Uterus (tissue), 4 donors: ENCODE data around the gene RAB22A. TPM values are rescaled to one million over a fixed set of nuclear protein-coding genes. Genes with fewer than 3 reads are reported as not detected.
A peak's percentile ranks its signal among the peaks of the same experiment; 100 is the strongest.

Experiments
- DNase-seq, 2 donors: peaks; one replicate each; pipeline ENCODE4 v3.0.0-alpha.2; 2019 to 2020
- H3K27ac ChIP-seq, 2 donors: fragments of 200-600 bp; sonication (generic); 1 replicate in 1 of 2; 2 replicates in 1 of 2; pipeline ENCODE4 v1.5.1; 2016 to 2018
- H3K27me3 ChIP-seq, 2 donors: fragments of 200-600 bp; sonication (generic); one replicate each; pipeline ENCODE4 v1.5.1; 2018 to 2019; ENCODE audit warnings: control low read depth in 1 of 2
- H3K36me3 ChIP-seq, 2 donors: fragments of 200-600 bp; sonication (generic); one replicate each; pipeline ENCODE4 v1.5.1; 2019; ENCODE audit warnings: control low read depth in 1 of 2
- H3K4me1 ChIP-seq, 2 donors: fragments of 200-600 bp; sonication (generic); one replicate each; pipeline ENCODE4 v1.5.1; 2018 to 2019; ENCODE audit warnings: control low read depth in 1 of 2
- H3K4me3 ChIP-seq, 2 donors: fragments of 200-600 bp; sonication (generic); 1 replicate in 1 of 2; 2 replicates in 1 of 2; pipeline ENCODE4 v1.5.1; 2018 to 2019; ENCODE audit warnings: mild to moderate bottlenecking in 1 of 2
- H3K9me3 ChIP-seq, 2 donors: fragments of 200-600 bp; sonication (generic); one replicate each; pipeline ENCODE4 v1.5.1; 2019; ENCODE audit warnings: control low read depth in 1 of 2
- CTCF ChIP-seq, 4 experiments: fragments of 200-600 bp in 2 of 4; fragments of 450-650 bp in 2 of 4; sonication (generic) in 2 of 4; IDR thresholded peaks; one replicate each; pipeline ENCODE4 v1.5.1; 2016 to 2019; ENCODE audit warnings: antibody characterized with exemption in 4 of 4, mild to moderate bottlenecking in 2 of 4, moderate library complexity in 1 of 4
- POLR2A ChIP-seq, 2 donors: fragments of 450-650 bp; IDR thresholded peaks; one replicate each; pipeline ENCODE4 v1.6.1; 2016; ENCODE audit warnings: antibody characterized with exemption in 2 of 2, mild to moderate bottlenecking in 1 of 2, moderate library complexity in 1 of 2
- intact Hi-C: fragments of 100-400 bp; cut with DNase I; formaldehyde crosslinking; loops from one replicate; pipeline ENCODE4 v1.15.1; 2023; ENCODE audit warnings: low total_unique reads
- total RNA-seq, 4 donors: library from RNA; depleted of rRNA in 3 of 4; stranded (reverse); fragments of >200 nt in 3 of 4; gene quantifications; one replicate each; pipeline versions ENCODE4 v1.1.0 to v1.2.4, GENCODE V29; 2014 to 2023
- donor health status: DM: yes; HTN: yes; CAD: no.

RAB22A gene
- total RNA-seq, 4 donors from 2014 or later: 9.5 to 29.7 (median 23.3) TPM

- intact Hi-C loops: no loop called here
- no peaks in the 10 kb centered on the region for H3K36me3 ChIP-seq
Measured at GRCh38 chr20:58305061-58305460, 4.5 kb upstream of the RAB22A start.

DNA sequence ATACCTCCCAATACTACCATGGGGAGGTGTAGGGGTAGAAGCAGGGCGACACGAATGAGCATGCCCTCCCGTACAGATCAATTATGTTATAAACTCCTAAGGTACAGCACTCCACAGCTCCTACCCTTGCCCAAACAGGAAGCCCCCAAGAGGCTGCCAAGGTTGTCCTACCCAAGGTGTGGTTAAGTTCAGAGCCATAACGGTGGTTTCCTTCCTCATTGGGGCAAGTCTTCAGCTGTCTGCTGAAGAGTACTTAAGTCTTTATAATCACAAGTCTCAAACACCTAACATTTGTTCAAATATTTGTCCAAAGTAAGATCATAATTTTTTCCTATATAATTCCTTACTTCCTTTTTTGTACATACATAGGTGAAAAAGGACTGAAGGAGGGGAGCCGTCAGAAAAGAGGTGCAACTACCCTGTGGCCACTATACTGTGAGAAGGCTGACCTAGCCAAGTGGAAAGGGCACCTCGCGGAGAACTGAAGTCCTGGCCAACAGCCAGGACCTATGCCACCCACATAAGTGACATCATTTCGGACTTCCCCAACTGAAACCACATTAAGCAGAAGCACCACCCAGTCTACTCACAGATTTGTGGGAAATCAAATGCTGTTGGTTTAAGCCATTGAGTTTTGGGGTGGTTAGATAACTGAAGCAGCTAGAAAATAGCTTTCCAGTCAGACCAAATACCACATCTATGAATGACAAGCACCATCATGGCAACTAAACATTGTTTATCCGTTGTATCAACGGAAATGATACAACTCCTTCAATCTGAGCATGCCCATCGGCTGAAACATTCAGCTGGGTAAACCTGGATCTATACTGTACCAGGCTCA is 2.9 kb upstream of the RAB22A start:
- Histone ChIP-seq H3K27ac (no peak overlapping the region), H3K4me3 (no peak overlapping the region), H3K9me3 (no peaks in the 10 kb centered on the region), H3K27me3 (no peaks in the 10 kb centered on the region), H3K36me3 (no peaks in the 10 kb centered on the region), H3K4me1 (peaks cover 0 to under 1% of the 10 kb centered on the region in 2 donors)
- DNase-seq: no peak
- TF ChIP-seq POLR2A (IDR thresholded peaks at IDR 0.05) (no peak), CTCF (IDR thresholded peaks at IDR 0.05) (no peak)
- intact Hi-C loops: no loop called here

More at GRCh38 chr20:58305061-58305460, 4.5 kb upstream of the RAB22A start:
- Histone ChIP-seq H3K27me3 (no peaks in the 10 kb centered on the region), H3K27ac (no peak overlapping the region), H3K4me1 (no peaks in the 10 kb centered on the region), H3K4me3 (no peak overlapping the region), H3K9me3 (no peaks in the 10 kb centered on the region)
- DNase-seq: no peak
- TF ChIP-seq CTCF (IDR thresholded peaks at IDR 0.05) (no peak), POLR2A (IDR thresholded peaks at IDR 0.05) (no peak)

DNA sequence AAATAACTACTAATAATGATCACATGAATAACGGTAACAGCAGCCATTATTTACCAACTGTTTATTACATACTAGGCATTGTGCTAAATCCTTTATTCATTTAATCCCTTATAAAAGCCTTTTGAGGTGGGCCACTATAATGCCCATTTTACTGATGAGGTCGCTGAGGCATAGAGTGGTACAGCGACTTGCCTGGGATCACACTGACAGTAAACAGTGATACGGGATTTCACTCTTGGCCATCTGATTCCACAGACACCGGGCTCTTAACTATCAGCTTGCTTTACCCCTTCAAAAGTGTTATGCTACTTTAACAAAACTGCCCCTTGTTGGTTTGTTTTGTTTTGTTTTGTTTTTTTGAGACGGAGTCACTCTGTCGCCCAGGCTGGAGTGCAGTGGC is 2.2 kb upstream of the RAB22A start:
- Histone ChIP-seq H3K36me3 (no peaks in the 10 kb centered on the region), H3K4me3 (no peak overlapping the region), H3K4me1 (peaks cover 0 to 3% of the 10 kb centered on the region in 2 donors), H3K27ac (no peak overlapping the region), H3K27me3 (no peaks in the 10 kb centered on the region), H3K9me3 (no peaks in the 10 kb centered on the region)
- TF ChIP-seq POLR2A (IDR thresholded peaks at IDR 0.05) (no peak), CTCF (IDR thresholded peaks at IDR 0.05) (no peak)
- intact Hi-C loops: no loop called here
- DNase-seq: no peak

DNA sequence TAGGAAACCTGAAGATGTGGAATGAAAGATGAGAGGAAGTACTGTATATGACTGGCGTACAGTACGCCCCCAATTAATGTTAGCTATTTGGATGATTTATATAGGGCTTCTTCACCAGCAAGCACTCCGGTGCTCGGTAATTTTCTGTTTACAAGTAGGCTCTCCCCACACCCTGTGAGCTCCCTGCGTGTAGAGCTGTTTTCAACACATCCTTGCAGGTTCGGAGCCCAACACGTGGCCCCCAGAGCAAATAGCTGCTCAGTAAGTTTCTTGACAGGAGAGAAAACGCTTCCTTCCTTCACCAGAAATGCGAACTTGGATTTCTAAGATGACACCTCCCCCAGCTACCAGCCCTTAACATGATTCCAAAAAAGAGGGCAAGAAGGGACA is 1.2 kb upstream of the RAB22A start:
- no peak for TF ChIP-seq POLR2A (IDR thresholded peaks at IDR 0.05)
- TF ChIP-seq CTCF (IDR thresholded peaks at IDR 0.05): no peak
- no peaks in the 10 kb centered on the region for H3K27me3 ChIP-seq
- DNase-seq: no peak
- no peaks in the 10 kb centered on the region for H3K36me3 ChIP-seq
- H3K4me1 ChIP-seq: peaks cover 0 to 3% of the 10 kb centered on the region in 2 donors
- intact Hi-C loops: no loop called here
- H3K27ac ChIP-seq: peak overlapping the region; percentile 76 to 80
- peak overlapping the region; percentile 79 to 93 for H3K4me3 ChIP-seq
- H3K9me3 ChIP-seq: no peaks in the 10 kb centered on the region

DNA sequence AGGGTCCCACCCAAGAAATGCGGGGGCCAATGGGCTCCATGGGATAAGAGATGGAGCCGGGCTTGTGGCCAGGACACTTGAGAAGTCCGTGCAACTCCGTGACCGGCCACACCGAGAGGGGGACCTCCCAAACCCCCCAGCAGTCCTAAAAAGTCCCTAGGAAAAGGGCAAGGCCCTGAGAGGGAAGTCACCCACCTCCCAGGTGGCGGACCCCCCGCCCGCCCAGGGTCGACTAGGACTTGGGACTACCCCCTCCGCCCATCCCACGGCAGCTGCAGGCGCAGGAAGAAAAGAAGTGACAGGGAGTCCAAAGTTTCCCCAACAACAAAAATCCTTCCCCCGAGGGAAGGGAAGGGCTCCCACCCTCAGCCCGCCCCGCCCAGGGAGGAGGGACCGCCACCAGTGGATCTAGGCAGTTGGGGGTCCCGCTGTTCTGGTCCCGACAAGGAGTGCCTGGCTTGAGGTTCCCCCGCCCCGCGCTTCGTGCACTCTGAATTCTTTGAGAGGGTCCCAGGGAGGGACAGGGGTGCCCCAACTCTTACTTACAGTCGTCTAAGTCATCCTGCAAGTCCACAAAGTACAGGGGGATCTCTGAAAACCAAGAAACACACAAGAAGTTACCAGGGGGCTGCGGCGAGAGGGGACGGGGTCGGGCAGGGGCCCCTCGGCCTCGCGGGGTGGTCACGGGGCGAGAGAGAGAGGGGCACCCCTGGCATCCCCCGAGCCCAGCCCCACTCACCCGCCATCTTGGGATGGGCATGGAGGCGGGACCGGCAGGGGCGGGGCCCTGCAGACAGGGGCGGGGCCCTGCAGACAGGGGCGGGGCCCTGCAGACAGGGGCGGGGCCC is 611 bp upstream of the RAB22A start:
- Histone ChIP-seq H3K27ac (peak overlapping the region; percentile 76 to 80), H3K27me3 (no peaks in the 10 kb centered on the region), H3K36me3 (no peaks in the 10 kb centered on the region), H3K9me3 (no peaks in the 10 kb centered on the region), H3K4me1 (peaks cover 0 to 3% of the 10 kb centered on the region in 2 donors), H3K4me3 (peak overlapping the region; percentile 79 to 93)
- intact Hi-C loops: no loop called here
- DNase-seq: peak; percentile 66 to 71
- no peak for TF ChIP-seq CTCF (IDR thresholded peaks at IDR 0.05)
- TF ChIP-seq POLR2A (IDR thresholded peaks at IDR 0.05): no peak
